GM23338 (cell line): Measurements from ENCODE around the gene RBBP4. TPM values are rescaled to one million over a fixed set of nuclear protein-coding genes. Genes with fewer than 3 reads are reported as not detected.

Experiments
- polyA plus RNA-seq: library from polyadenylated mRNA; unstranded; fragments of >200 nt; fragmentation: Nextera tagmentation; extraction: Ambion mirVana; gene quantifications from 2 replicates; pipeline ENCODE4 v1.2.1, GENCODE V29; 2016
- small RNA-seq: library from RNA; depleted of rRNA; stranded (forward); fragments of <200 nt; gene quantifications from one replicate; pipeline ENCODE3, GENCODE V24; 2014; ENCODE audit warnings: low replicate concordance
- total RNA-seq: library from RNA; depleted of rRNA; stranded (reverse); fragments of >200 nt; shearing (Covaris generic); gene quantifications from 2 replicates; pipeline ENCODE4 v1.2.3, GENCODE V29; 2014; rRNA removed

RBBP4 gene
- total and polyA plus RNA-seq, 2 experiments from 2014 or later: 262 to 312 TPM

Small RNA genes within 50 kb of the gene (small RNA-seq; reads per million reads assigned to genes)
- not detected for gene RF00019

Other genes with a start within 250 kb of the RBBP4 start
- 3.8 and 4.2 TPM in 2 replicates for gene ZBTB8B, start 186.1 kb upstream of the RBBP4 start, total RNA-seq
- 0.95 and 1.1 TPM in 2 replicates for gene ZBTB8B, start 186.1 kb upstream of the RBBP4 start, polyA plus RNA-seq
- gene ZBTB8A, start 111.8 kb upstream of the RBBP4 start, total RNA-seq: 6.1 and 8.7 TPM in 2 replicates
- gene ZBTB8A, start 111.8 kb upstream of the RBBP4 start, polyA plus RNA-seq: 8.4 and 8.7 TPM in 2 replicates
- 22.0 and 67.8 TPM in 2 replicates for gene ZBTB8OS, start 658 bp upstream of the RBBP4 start, total RNA-seq
- gene ZBTB8OS, start 658 bp upstream of the RBBP4 start, polyA plus RNA-seq: 159 and 163 TPM in 2 replicates
- not detected in 2 replicates for gene SYNC, start 51.6 kb downstream of the RBBP4 start, total RNA-seq
- gene SYNC, start 51.6 kb downstream of the RBBP4 start, polyA plus RNA-seq: 0.31 TPM in 1 of 2 replicates, not detected in the other
- 158 and 182 TPM in 2 replicates for gene YARS1, start 166.2 kb downstream of the RBBP4 start, total RNA-seq
- 132 and 134 TPM in 2 replicates for gene YARS1, start 166.2 kb downstream of the RBBP4 start, polyA plus RNA-seq
- 60.5 and 65.2 TPM in 2 replicates for gene S100PBP, start 166.4 kb downstream of the RBBP4 start, total RNA-seq
- 21.9 and 30.6 TPM in 2 replicates for gene S100PBP, start 166.4 kb downstream of the RBBP4 start, polyA plus RNA-seq
- gene FNDC5, start 219.7 kb downstream of the RBBP4 start, total RNA-seq: 1.7 and 2.0 TPM in 2 replicates
- 0.28 and 1.0 TPM in 2 replicates for gene FNDC5, start 219.7 kb downstream of the RBBP4 start, polyA plus RNA-seq
- gene HPCA, start 235.3 kb downstream of the RBBP4 start, total RNA-seq: 0.35 and 0.62 TPM in 2 replicates
- 0.82 and 1.4 TPM in 2 replicates for gene HPCA, start 235.3 kb downstream of the RBBP4 start, polyA plus RNA-seq